ENCODE data around the gene RTN4RL1. TPM values are rescaled to one million over a fixed set of nuclear protein-coding genes. Genes with fewer than 3 reads are reported as not detected.

RTN4RL1 gene
- total and polyA plus RNA-seq, 2 of the 4 experiments (the other 2 are of a cell fraction), result under 0.01 to 0.03 TPM

- Histone ChIP-seq H2AK5ac (ENCODE audit: low read depth, low read length) (no peak overlapping the region), H3K4me3 (ENCODE audit: insufficient read depth, low read depth, low read length) (no peak overlapping the region), H2BK20ac (ENCODE audit: low read depth, low read length) (no peak overlapping the region), H3K9ac (ENCODE audit: low read depth, low read length) (no peak overlapping the region), H3K27ac (ENCODE audit: insufficient read depth, low read length) (no peak overlapping the region), H2AK9ac (replicated peaks; ENCODE audit: low read depth, low read length, poor library complexity) (no peak overlapping the region), H3K4me2 (ENCODE audit: low read depth, low read length) (no peak overlapping the region), H3K18ac (ENCODE audit: low read depth, low read length) (no peak overlapping the region), H3K27me3 (ENCODE audit: control insufficient read depth, insufficient read depth, low read length) (peaks cover 76% of the 10 kb centered on the region), H4K20me1 (ENCODE audit: insufficient read depth, low read length) (no peaks in the 10 kb centered on the region), H4K5ac (ENCODE audit: low read depth, low read length) (no peak overlapping the region), H3K14ac (replicated peaks; ENCODE audit: low read depth, low read length) (no peak overlapping the region), H3K9me3 (ENCODE audit: control insufficient read depth, insufficient read depth, low read length) (no peaks in the 10 kb centered on the region), H3K9me1 (ENCODE audit: insufficient read depth, low read length) (no peaks in the 10 kb centered on the region), H3K4me1 (ENCODE audit: control insufficient read depth, insufficient read depth, low read length) (no peaks in the 10 kb centered on the region; the same call in 1 of the 2 replicates), H3K36me3 (ENCODE audit: control insufficient read depth, insufficient read depth, low read length) (no peaks in the 10 kb centered on the region), H2BK5ac (ENCODE audit: low read depth, low read length, poor library complexity, severe bottlenecking) (no peak overlapping the region), H2BK15ac (ENCODE audit: low read depth, low read length) (no peak overlapping the region), H2BK120ac (ENCODE audit: low read depth, low read length) (no peak overlapping the region), H3K23ac (ENCODE audit: low read depth, low read length) (no peak overlapping the region), H2AFZ (replicated peaks; ENCODE audit: low read length, poor library complexity) (no peak overlapping the region), H3K79me1 (ENCODE audit: low read depth in 1 of 2, low read length in 2 of 2) (no peaks in the 10 kb centered on the region), H4K8ac (ENCODE audit: low read depth in 2 of 2, low read length in 2 of 2) (no peak overlapping the region), H3K56ac (ENCODE audit: extremely low read depth, insufficient read depth, low read length) (no peak overlapping the region), H4K91ac (ENCODE audit: insufficient read depth, low read depth, low read length) (no peak overlapping the region), H3K4ac (ENCODE audit: low read depth, low read length) (no peak overlapping the region)
- intact Hi-C loops (cut with micrococcal nuclease) (no loop called here), dilution Hi-C loops (cut with HindIII; ENCODE audit: low sequenced_read_pairs, unreplicated experiment) (no loop called here), in situ Hi-C loops (cut with MboI; ENCODE audit: low sequenced_read_pairs) (loop anchor here (5.0 to 10.0 kb wide), 2 partner anchors 117 to 375 kb away; partner anchors contain the start of gene RTN4RL1)
- DNase-seq, result no peak
- POLR2A ChIA-PET (ENCODE audit: unreplicated experiment), result no interaction called here
- 20% methylated on average over 1 of the region's 3 CpGs; no CpG with 5 or more reads in 1 of the 2 experiments for WGBS, 2 experiments (ENCODE audit: extremely low coverage in 2 of 2, insufficient read length in 1 of 2)
- CTCF ChIA-PET, result interaction anchor here (1.1 kb wide), 1 partner anchor 116 kb away, joined by 5 read pairs; no protein-coding TSS in a partner anchor
- no peak for ATAC-seq (ENCODE audit: low read depth)
- no TSS peak for BruUV-seq (replicated peaks)
- no peak for TF ChIP-seq RCOR1 (IDR thresholded peaks at IDR 0.05; ENCODE audit: insufficient replicate concordance, low read length)
- no peak for TF ChIP-seq RFX5 (IDR thresholded peaks at IDR 0.05; ENCODE audit: low read depth, low read length)
- TF ChIP-seq BHLHE40 (IDR thresholded peaks at IDR 0.05; ENCODE audit: low read depth, low read length), result no peak
- TF ChIP-seq MXI1 (IDR thresholded peaks at IDR 0.05; ENCODE audit: borderline replicate concordance, low read depth, low read length), result no peak
- TF ChIP-seq CHD1 (IDR thresholded peaks at IDR 0.05; ENCODE audit: low read depth, low read length), result no peak
- no peak for TF ChIP-seq CTCF (conservative IDR thresholded peaks at IDR 0.05; ENCODE audit: low read depth, low read length)
- TF ChIP-seq ELK1 (IDR thresholded peaks at IDR 0.05; ENCODE audit: borderline replicate concordance, low read depth, low read length), result no peak
- no peak for TF ChIP-seq POLR2A (IDR thresholded peaks at IDR 0.05; ENCODE audit: low read depth, low read length)
- no peak for TF ChIP-seq MAZ (IDR thresholded peaks at IDR 0.05; ENCODE audit: borderline replicate concordance, low read depth, low read length)
- TF ChIP-seq MAFK (IDR thresholded peaks at IDR 0.05; ENCODE audit: low read depth, low read length), result no peak
- no peak for TF ChIP-seq CEBPB (IDR thresholded peaks at IDR 0.05; ENCODE audit: low read depth, low read length)
- no peak for TF ChIP-seq SMC3 (IDR thresholded peaks at IDR 0.05; ENCODE audit: low read depth, low read length)
- no peak for TF ChIP-seq FOS (IDR thresholded peaks at IDR 0.05; ENCODE audit: low read depth, low read length)
- TF ChIP-seq USF2 (IDR thresholded peaks at IDR 0.05; ENCODE audit: low read depth, low read length), result no peak
- TF ChIP-seq RAD21 (IDR thresholded peaks at IDR 0.05; ENCODE audit: low read length), result no peak
These were observed 115.1 kb downstream of the RTN4RL1 start for GRCh38 chr17:1909985-1910384.
